GM19193 (cell line): ENCODE measurements around the gene FRMPD2.

Experiments used
- POLR2A ChIP-seq: IDR thresholded peaks from 4 replicates; pipeline ENCODE4 v1.6.1; 2011; ENCODE audit not compliant: insufficient read depth, insufficient read length; ENCODE audit errors: extremely low read depth

Gene FRMPD2

GRCh38 chr10:48207853-48208252, 66.6 kb downstream of the FRMPD2 start:
- TF ChIP-seq POLR2A = no peak

GRCh38 chr10:48206482-48207250, 67.8 kb downstream of the FRMPD2 start:
- no peak for TF ChIP-seq POLR2A

GRCh38 chr10:48205918-48206317, 68.6 kb downstream of the FRMPD2 start:
- TF ChIP-seq POLR2A = no peak

- TF ChIP-seq POLR2A = no peak
Observed at GRCh38 chr10:48199580-48200377, 74.7 kb downstream of the FRMPD2 start.

GRCh38 chr10:48197236-48197899, 77.1 kb downstream of the FRMPD2 start:
- TF ChIP-seq POLR2A = no peak

GRCh38 chr10:48195803-48196202, 78.7 kb downstream of the FRMPD2 start:
- TF ChIP-seq POLR2A = no peak

GRCh38 chr10:48194830-48195229, 79.7 kb downstream of the FRMPD2 start:
- no peak for TF ChIP-seq POLR2A

- no peak for TF ChIP-seq POLR2A
Observed at GRCh38 chr10:48193556-48193955, 80.9 kb downstream of the FRMPD2 start.

GRCh38 chr10:48192881-48193450, 81.5 kb downstream of the FRMPD2 start:
- no peak for TF ChIP-seq POLR2A

GRCh38 chr10:48187713-48188485, 86.6 kb downstream of the FRMPD2 start:
- no peak for TF ChIP-seq POLR2A

- no peak for TF ChIP-seq POLR2A
Observed at GRCh38 chr10:48187126-48187525, 87.4 kb downstream of the FRMPD2 start.

- TF ChIP-seq POLR2A = no peak
Observed at GRCh38 chr10:48184224-48184623, 90.3 kb downstream of the FRMPD2 start.
